A673 (cell line): ENCODE results near the gene ST6GALNAC2. TPM values are rescaled to one million over a fixed set of nuclear protein-coding genes. Genes with fewer than 3 reads are reported as not detected.

Experiments
- BruUV-seq: library from RNA; stranded (reverse); fragments of 400-500 nt; replicated peaks from 2 replicates; lab custom pipeline; 2021; lab: Mats Ljungman, UMichigan
- CTCF ChIA-PET: fragments of 300-600 bp; sonication (Branson Sonifier 250); formaldehyde crosslinking; loops from one replicate; lab custom pipeline; 2022; ENCODE audit warnings: antibody characterized with exemption; lab: Charles Lee
- POLR2A ChIA-PET: fragments of 300-600 bp; sonication (Branson Sonifier 250); formaldehyde crosslinking; loops from one replicate; lab custom pipeline; 2022; ENCODE audit warnings: antibody characterized with exemption; ENCODE audit not compliant: low non-redundant PET; lab: Charles Lee
- DNase-seq: peaks from one replicate; pipeline ENCODE4 v3.0.0-alpha.2; 2015; ENCODE audit warnings: low spot score
- H3K27ac ChIP-seq: fragments of 200-600 bp; sonication (generic); 2 replicates; pipeline ENCODE4 v1.5.1; 2016; ENCODE audit warnings: mixed run types, low read depth, mild to moderate bottlenecking, mixed read lengths, antibody characterized with exemption, low read length; ENCODE audit not compliant: poor library complexity, severe bottlenecking
- H3K27me3 ChIP-seq: fragments of 200-600 bp; sonication (generic); replicated peaks from 2 replicates; pipeline ENCODE4 v1.6.1; 2017; ENCODE audit warnings: mixed run types, low read depth, mild to moderate bottlenecking, mixed read lengths, antibody characterized with exemption, low read length; ENCODE audit not compliant: insufficient read depth, poor library complexity
- H3K36me3 ChIP-seq: fragments of 200-600 bp; sonication (generic); 2 replicates; pipeline ENCODE4 v1.6.1; 2016; ENCODE audit warnings: mixed run types, mild to moderate bottlenecking, mixed read lengths, antibody characterized with exemption, low read length; ENCODE audit not compliant: insufficient read depth, poor library complexity, severe bottlenecking
- H3K4me1 ChIP-seq: fragments of 200-600 bp; sonication (generic); 2 replicates; pipeline ENCODE4 v1.6.1; 2017; ENCODE audit warnings: mixed run types, mild to moderate bottlenecking, mixed read lengths, antibody characterized with exemption, low read length; ENCODE audit not compliant: insufficient read depth, poor library complexity, severe bottlenecking
- H3K4me3 ChIP-seq: fragments of 200-600 bp; sonication (generic); 2 replicates; pipeline ENCODE4 v1.5.1; 2016; ENCODE audit warnings: low read depth, mixed run types, mild to moderate bottlenecking, mixed read lengths, low read length; ENCODE audit not compliant: poor library complexity, severe bottlenecking
- H3K9me3 ChIP-seq: fragments of 200-600 bp; sonication (generic); 2 replicates; pipeline ENCODE4 v1.6.1; 2016; ENCODE audit warnings: mixed run types, low read depth, mild to moderate bottlenecking, mixed read lengths, antibody characterized with exemption, low read length; ENCODE audit not compliant: poor library complexity, severe bottlenecking
- CTCF ChIP-seq: fragments of 300-800, 200-600 bp; sonication (generic); conservative IDR thresholded peaks from 2 replicates; pipeline ENCODE4 v1.5.1; 2017; ENCODE audit warnings: low read depth, mild to moderate bottlenecking, antibody characterized with exemption, low read length, moderate library complexity, mixed read lengths
- EZH2 ChIP-seq: fragments of 200-600 bp; sonication (generic); IDR thresholded peaks from 2 replicates; pipeline ENCODE4 v1.6.1; 2017; ENCODE audit warnings: borderline replicate concordance, low read depth, mild to moderate bottlenecking, mixed read lengths, antibody characterized with exemption, low read length; ENCODE audit not compliant: poor library complexity, severe bottlenecking
- intact Hi-C: fragments of 100-400 bp; cut with micrococcal nuclease; formaldehyde crosslinking; loops from one replicate; pipeline ENCODE4 v1.10.0; 2022; ENCODE audit not compliant: unreplicated experiment
- total RNA-seq: library from RNA; stranded (reverse); gene quantifications from 2 replicates; pipeline ENCODE4 v1.2.3, GENCODE V29; 2021

The ST6GALNAC2 gene
- total RNA-seq, 1 experiment from 2014 or later, result not detected

DNA sequence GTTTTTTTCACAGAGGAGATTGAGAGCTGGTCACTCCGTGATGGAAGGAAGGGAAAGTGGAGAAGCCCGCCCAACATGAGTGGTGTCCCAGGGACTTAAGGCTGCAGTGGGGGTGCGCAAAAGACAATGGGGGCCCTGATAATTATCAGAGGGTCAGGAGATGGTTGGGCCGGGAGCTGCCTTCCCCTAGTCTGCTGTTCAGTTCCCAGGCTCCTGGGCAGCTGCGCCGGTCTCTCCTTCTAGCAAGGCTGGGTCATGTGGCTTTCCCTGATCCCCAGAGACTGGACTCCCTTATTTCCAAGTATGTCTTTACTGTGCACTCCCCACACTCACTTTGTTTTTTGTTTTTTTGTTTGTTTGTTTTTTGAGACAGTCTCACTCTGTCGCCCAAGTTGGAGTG, 64.4 kb downstream of the ST6GALNAC2 start:
- CTCF ChIA-PET, result no interaction called here
- Histone ChIP-seq H3K4me1 (peaks cover 6% of the 10 kb centered on the region), H3K9me3 (no peaks in the 10 kb centered on the region), H3K36me3 (no peaks in the 10 kb centered on the region), H3K4me3 (no peak overlapping the region), H3K27ac (no peak overlapping the region), H3K27me3 (no peaks in the 10 kb centered on the region)
- intact Hi-C loops, result loop anchor here (5.0 kb wide), 1 partner anchor 161 kb away; no protein-coding TSS in a partner anchor
- TF ChIP-seq EZH2 (no peak), CTCF (no peak)
- BruUV-seq, result no TSS peak
- POLR2A ChIA-PET, result no interaction called here
- DNase-seq, result no peak

DNA sequence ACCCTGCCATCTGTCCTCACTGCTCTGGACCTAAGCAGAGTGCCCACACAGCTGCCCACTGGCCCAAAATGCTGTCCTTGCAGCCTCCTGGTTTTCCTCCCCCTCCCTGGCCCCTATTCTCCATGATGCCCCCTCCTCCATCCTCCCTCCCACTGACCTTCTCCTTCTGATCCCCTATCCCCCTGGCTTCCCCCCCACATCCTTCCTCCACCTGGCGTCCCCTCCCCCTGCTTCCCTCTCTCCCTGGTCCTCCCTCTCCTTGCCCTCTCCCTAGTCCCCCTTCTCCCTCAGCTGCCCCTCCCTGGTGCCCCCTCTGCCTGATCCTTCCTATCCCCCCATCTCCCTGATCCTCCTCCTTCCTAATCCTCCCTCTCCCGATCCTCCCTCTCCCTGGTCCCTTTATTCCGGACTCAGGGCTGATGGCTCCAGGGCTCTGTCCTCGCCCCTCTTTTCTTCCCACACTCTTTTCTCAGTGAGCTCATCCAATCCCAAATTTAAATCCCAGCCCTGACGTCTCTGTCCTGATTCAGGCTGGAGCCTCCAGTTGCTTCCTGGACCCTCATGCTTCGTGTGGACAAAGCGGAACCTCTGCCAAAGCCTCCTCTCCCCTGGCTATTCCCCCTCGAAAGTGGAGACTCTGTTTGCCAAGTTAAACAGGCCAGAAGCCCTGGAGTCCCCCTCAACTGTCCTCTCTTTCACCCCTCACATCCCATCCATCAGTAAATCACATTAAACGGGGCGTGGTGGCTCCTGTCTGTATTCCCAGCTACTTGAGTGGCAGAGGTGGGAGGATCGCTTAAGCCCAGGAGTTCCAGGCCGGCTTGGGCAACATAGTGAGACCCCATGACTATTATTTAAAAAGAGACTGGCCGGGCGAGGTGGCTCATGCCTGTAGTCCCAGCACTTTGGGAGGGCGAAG, 66.4 kb downstream of the ST6GALNAC2 start:
- TF ChIP-seq CTCF, result no peak
- TF ChIP-seq EZH2, result no peak
- H3K4me3 ChIP-seq, result no peak overlapping the region
- DNase-seq, result no peak
- no peaks in the 10 kb centered on the region for H3K9me3 ChIP-seq
- BruUV-seq, result no TSS peak
- CTCF ChIA-PET, result no interaction called here
- no peak overlapping the region for H3K27ac ChIP-seq
- no peaks in the 10 kb centered on the region for H3K27me3 ChIP-seq
- POLR2A ChIA-PET, result no interaction called here
- no peaks in the 10 kb centered on the region for H3K4me1 ChIP-seq
- no peaks in the 10 kb centered on the region for H3K36me3 ChIP-seq
- intact Hi-C loops, result no loop called here

DNA sequence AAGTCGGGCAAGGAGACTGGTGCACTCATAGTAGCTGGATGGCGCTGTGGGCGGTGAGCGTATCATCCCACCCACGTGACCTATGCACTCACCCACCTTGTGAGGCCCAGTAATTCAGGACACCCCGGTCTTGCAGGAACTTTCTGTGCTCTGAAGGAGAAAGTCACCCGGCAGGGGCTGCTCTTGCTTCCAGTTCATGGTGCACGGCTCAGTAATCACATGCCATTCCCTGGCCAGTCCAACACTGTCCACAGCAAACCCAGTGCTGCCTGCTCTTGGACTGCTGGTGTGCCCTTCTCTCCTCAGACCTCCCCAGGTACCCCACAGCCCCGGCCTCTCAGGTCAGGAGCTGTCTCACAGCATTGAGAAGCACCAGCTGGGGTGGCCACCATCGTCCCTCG, 68.0 kb downstream of the ST6GALNAC2 start:
- Histone ChIP-seq H3K4me3 (no peak overlapping the region), H3K36me3 (no peaks in the 10 kb centered on the region), H3K27ac (no peak overlapping the region), H3K4me1 (no peaks in the 10 kb centered on the region), H3K27me3 (no peaks in the 10 kb centered on the region), H3K9me3 (no peaks in the 10 kb centered on the region)
- TF ChIP-seq EZH2 (no peak), CTCF (no peak)
- ChIA-PET POLR2A (no interaction called here), CTCF (no interaction called here)
- DNase-seq, result no peak
- intact Hi-C loops, result no loop called here
- BruUV-seq, result no TSS peak

Other genes starting within 250 kb of the ST6GALNAC2 start
- gene PRPSAP1, start 231.9 kb downstream of the ST6GALNAC2 start, total RNA-seq, result 77.5 and 89.2 TPM in 2 replicates
- 0.50 and 0.54 TPM in 2 replicates for gene SPHK1, start 201.3 kb downstream of the ST6GALNAC2 start, total RNA-seq
- 56.9 and 57.4 TPM in 2 replicates for gene UBE2O, start 132.7 kb downstream of the ST6GALNAC2 start, total RNA-seq
- not detected in 2 replicates for gene AANAT, start 118.3 kb downstream of the ST6GALNAC2 start, total RNA-seq
- 20.4 and 26.5 TPM in 2 replicates for gene RHBDF2, start 84.4 kb downstream of the ST6GALNAC2 start, total RNA-seq
- 0.56 and 0.61 TPM in 2 replicates for gene CYGB, start 48.2 kb downstream of the ST6GALNAC2 start, total RNA-seq
- gene PRCD, start 45.8 kb downstream of the ST6GALNAC2 start, total RNA-seq, result not detected in 2 replicates
- not detected in 2 replicates for gene ST6GALNAC1, start 57.9 kb upstream of the ST6GALNAC2 start, total RNA-seq
- 61.5 and 62.8 TPM in 2 replicates for gene MXRA7, start 125.1 kb upstream of the ST6GALNAC2 start, total RNA-seq
- 66.9 and 77.6 TPM in 2 replicates for gene JMJD6, start 140.7 kb upstream of the ST6GALNAC2 start, total RNA-seq
- 42.4 and 46.0 TPM in 2 replicates for gene METTL23, start 141.0 kb upstream of the ST6GALNAC2 start, total RNA-seq
- gene SRSF2, start 151.5 kb upstream of the ST6GALNAC2 start, total RNA-seq, result 406 and 440 TPM in 2 replicates
- 37.4 and 38.8 TPM in 2 replicates for gene MFSD11, start 152.3 kb upstream of the ST6GALNAC2 start, total RNA-seq